NOMO-1 treated with dmso at 0.1 percent for 144 hours (cell line): ENCODE measurements around the gene ELMO2.

ENCODE experiments used
- DNase-seq: peaks from one replicate; lab custom pipeline; 2025; ENCODE audit not compliant: unreplicated experiment; lab: John Stamatoyannopoulos, UW

Gene ELMO2

DNA sequence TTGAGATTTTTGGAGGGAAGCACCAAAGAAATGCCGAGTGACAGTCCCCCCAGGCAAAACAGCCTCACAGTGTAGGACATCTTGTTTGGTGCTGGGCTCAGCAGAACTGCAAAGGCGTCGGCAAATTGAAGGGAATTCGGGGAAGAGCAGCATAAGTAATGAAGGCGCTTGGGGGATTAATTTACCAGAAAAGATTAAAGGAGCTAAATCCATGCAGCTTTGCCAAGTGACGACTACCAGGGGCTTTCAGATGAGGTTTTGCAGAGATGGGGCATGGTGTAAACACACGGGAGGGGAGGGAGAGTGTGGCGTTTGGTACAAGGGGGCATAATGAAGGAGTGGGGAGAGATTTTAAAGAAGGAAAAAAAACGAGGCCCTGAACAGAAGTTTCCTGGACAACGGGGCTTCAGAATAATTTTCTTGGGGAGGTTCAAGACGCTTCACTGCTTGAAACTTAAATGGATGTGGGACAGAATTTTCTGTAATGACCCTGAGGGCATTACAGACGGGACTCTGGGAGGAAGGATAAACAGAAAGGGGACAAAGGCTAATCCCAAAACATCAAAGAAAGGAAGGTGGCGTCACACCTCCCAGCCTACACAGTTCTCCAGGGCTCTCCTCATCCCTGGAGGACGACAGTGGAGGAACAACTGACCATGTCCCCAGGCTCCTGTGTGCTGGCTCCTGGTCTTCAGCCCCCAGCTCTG, 52.8 kb downstream of the ELMO2 start:
- DNase-seq: no peak

DNA sequence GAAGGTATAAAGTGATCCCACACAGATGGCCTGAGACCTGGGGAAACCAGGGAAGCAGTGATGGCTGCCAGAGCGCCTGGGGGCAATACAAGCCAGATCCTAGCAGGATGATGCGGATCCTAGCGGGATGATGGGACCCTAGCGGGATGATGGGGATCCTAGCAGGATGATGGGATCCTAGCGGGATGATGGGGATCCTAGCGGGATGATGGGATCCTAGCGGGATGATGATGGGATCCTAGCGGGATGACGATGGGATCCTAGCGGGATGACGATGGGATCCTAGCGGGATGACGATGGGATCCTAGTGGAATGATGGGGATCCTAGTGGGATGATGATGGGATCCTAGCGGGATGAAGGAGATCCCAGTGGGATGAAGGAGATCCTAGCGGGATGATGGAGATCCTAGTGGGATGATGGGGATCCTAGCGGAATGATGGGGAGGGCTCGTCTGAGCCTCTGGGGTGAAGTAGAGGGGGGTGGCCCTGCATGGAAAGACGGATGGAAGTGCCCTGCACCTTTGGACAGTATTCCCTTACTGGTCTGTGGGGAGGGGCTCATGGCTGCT, 54.0 kb downstream of the ELMO2 start:
- no peak for DNase-seq

DNA sequence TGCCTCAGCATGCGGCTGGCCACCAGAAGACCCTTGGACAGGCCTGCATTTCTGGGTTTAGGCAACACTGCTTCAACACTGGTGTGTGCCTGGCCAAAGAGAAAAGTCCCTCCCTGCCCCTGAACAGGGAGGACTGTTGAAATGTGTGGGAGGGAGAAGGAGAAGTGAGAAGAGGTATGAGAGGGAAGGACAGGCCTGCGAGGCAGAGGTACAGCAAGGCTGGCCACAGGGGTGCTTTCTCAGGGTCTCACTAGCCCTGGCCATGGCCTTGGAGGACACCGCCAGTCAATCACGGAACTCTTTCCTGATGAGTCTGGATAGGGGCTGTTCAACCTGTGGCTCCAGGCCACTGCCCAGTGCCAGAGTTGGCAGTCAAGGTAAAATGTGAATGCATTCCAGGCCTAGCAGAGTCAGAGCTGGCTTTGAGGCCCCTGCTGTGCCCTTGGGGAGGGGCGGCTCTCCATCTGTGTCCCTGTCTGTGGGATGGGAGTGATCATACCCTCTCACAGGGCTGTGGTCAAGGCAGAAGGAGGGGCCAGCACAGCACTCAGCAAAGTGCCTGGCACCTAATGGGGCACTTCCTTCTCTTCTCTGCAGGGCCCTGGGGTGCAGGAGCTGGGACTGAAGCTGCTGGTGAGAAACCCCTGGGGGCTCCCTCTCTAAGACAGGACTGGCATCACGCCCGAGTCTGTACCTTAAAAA, 54.9 kb downstream of the ELMO2 start:
- no peak for DNase-seq

DNA sequence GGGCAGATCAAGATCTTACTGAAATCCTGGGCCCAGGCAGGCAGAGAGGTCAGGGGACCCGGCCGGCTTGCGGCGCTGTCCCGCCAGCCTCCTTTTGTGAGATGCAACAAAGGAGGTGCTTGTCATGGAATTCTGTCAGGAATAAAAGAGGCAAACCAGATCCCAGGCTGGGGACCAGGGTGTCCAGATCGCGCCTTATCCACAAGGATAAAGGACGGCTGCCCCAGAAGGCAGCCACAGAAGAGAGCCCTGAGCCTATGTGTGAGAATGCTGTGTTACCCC, 55.5 kb downstream of the ELMO2 start:
- DNase-seq: no peak

DNA sequence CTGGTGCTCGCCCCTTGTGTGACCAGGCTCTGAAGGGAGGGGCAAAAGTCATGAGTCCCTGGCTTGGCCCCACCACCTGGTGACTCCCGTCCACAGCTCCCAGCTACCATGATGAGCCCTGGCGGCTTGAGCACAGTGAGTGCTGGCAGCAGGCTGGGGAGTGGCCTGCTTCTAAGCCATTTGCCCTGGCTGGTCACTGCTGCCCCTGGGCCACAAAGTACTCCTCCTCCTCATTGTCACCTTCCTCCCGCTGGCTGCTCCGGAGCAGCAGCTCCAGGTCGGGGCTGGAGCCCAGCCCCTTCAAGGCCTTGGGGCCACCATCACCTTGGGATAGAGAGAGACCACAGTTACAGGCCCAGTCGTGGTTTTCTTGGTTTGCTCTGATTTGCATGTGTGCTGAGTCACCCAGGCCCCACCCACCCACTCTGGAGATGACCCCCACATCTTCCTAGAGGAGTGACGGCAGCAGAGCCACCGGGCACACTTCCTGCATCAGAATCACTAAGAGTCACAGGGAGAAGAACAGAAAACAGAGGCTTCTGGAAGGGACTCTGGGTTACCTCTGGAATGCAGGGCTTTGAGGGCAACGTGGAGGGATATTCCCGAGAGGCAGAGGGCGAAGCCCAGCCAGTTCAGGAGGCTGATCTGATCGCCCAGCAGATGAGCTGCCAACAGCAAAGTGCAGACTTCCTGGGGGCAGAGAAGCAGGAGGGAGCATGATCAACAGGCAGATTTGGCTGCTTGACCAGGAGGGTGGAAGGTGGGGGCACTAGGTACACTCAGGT, 56.0 kb downstream of the ELMO2 start:
- no peak for DNase-seq

DNA sequence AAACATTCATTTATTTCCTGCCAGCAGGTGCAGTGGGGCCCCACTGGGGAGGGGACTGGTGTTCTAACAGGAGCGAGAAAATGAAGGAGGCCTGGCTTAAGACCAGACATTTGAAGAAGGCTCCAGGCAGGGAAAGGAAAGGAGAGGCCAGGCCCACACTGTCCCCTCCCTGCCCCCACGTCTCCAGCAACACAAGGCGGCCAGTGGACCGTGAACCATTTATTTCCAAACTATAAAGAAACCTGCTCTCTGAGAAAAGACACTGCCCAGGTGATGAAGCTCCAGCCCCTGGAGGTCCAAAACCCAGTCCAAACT, 56.7 kb downstream of the ELMO2 start:
- no peak for DNase-seq

DNA sequence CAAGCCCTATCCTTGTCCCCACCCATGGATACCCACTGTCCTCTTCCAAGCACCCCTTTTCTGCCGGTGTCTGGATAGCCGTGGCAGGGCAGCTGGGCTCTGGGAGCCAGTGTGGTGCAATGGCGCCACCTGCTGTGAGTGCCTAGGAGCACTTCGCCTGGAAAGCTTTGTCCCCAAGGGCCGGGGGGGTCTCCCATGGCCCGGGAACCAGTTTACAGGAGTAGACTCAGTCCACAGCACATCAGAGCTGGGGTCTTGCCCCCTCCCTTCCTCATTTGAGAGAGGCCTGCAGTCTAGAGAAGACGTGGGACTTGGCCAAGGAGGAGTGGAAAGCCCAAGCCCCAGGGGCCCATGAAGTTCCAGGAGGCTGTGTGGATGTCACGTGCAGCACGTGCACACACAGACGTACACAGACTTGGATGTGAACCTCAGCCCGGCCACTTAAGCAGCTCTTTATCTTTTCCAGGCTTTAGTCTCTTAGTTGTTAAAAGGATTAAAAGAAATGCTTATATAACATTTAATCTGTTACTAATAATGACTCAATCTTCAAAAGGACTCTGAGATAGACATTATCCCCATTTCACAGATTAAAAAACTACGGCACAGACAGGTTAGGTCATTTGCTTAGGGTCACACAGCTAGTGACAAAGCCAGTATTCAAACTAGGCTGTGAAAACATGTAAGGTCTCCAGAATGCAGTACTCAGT, 57.2 kb downstream of the ELMO2 start:
- no peak for DNase-seq

DNA sequence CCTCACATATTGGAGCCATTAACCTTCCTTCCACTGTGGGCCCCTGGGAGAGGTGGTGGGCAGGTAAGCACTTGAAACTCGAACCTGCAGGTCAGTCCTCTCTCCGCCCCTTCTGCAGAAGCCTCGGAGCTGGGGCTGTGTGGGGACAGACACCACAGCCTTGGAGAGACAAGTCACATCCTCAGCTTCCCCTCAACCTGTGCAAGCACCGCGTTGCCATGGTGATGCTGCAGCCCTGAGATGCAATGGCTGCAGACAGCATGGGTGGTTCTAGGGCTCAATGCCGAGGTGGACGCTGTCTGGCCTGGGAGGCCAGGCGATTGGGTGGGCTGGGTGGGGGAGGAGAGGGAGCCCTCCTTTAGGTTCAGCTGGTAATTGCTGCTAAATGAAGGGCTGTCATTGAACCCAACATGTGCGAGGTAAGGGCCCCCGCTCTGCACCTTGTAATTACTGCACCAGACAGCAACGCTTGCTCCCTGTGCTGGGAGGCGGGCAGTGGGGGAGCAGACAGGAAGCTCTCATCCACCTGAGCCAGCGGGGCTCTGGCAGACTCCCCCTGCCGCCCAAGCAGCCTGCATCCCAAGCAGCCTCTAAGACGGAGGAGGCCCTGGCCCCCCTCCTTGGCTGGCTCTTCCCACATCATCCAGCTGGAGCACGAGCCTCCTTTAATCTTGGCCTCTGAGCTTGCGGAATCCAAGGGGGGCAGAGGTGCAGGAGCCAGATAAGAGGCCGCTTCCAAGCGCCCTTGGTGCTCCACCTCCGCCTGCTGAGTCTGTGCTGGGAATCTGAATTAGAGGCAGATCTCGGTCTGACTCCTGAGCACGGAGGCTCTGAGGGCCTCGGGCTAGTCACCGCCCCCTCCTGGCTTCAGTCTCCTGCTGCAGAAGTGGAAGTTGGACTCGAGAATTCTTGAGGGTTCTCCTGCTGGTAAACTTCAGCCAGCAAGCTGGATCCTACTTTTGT, 58.3 kb downstream of the ELMO2 start:
- DNase-seq: no peak

DNA sequence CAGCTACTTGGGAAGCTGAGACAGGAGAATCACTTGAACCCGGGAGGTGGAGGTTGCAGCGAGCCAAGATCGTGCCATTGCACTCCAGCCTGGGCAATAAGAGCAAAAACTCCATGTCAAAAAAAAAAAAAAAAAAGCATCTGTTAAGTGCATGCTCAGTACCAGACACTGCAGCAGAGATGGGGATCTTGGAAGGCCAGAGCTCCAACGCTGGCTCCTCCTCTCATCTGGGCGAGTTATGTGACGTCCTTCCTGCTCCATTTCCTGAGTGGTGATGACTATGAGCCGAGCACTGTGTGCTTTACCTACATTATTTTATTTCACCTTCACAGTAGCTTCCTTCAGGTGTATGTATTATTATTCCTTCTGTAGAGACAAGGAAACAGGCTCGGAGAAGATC, 59.6 kb downstream of the ELMO2 start:
- DNase-seq: no peak

DNA sequence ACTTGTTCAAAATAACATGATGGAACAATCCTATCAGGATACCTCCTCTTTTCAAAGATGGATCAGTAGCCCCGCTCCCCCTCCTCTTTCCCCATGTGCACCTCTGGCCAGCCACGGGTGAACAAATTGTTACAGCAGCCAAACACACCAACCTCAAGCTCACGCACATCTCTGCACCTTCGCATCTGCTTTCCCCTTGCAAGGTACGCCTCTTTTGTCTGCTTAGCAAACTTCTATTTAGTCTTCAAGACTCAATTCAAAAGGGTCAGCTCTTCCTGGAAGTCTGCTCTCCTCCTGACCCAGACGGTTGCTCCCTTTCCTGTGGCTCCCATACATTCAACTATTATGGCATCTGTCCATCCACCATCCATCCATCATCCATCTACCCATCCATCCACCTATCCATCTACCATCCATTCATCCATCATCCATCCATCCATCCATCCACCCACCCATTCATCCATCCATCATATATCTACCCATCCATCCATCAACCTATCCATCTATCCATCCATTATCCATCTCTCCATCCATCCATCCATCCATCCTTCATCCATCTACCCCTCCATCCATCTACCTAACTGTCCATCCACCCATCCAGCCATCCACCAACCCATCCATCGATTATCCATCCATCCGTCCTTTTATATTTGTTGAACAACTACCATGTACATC, 61.8 kb downstream of the ELMO2 start:
- no peak for DNase-seq

DNA sequence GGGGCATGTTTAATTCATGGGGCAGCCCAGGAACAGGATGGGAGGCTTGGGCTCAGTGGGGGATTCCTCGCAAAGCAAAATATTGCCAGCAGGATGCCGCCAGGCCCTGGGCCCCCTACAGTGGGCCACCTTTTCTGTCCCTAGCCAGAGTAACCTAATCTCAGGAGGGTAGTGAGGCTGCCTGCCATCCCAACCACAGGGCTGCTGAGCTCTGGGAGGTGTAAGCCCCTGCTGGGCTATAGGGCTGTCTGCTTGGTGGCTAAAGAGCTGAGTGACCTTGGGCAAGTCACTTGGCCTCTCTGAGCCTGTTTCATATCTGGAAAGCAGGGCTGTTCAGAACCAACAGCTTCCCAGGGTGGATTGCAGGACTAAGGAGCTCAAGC, 62.4 kb downstream of the ELMO2 start:
- no peak for DNase-seq

DNA sequence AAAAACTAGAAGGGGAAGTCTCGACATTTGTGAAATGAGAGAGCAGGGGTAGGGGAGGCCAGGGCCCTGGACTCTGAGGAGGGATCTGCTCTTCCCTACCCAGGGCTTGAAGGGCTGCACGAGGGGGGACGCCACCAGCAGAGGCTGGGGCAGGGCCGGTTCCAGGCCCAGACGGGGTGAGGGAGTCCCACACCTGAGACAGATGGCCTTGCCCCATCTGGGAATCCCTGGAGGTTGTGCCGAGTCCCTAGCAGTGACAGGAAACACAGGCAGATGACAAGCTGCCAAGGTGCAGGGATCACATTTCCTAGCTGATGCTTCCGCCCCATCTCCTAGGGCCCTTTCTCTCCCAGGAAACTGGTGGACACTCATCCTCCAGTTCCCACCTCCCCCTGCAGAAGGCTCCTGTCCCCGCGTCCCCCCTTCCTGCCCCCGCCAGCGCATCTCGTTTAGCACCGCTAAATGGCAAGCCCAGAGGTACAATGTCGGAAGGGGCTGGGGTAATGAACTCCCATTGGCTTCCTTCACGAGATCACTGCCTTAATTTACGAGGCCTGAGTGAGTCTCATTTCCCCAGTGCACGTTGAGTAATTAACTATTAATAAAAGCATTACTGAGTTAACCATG, 63.0 kb downstream of the ELMO2 start:
- DNase-seq: no peak

DNA sequence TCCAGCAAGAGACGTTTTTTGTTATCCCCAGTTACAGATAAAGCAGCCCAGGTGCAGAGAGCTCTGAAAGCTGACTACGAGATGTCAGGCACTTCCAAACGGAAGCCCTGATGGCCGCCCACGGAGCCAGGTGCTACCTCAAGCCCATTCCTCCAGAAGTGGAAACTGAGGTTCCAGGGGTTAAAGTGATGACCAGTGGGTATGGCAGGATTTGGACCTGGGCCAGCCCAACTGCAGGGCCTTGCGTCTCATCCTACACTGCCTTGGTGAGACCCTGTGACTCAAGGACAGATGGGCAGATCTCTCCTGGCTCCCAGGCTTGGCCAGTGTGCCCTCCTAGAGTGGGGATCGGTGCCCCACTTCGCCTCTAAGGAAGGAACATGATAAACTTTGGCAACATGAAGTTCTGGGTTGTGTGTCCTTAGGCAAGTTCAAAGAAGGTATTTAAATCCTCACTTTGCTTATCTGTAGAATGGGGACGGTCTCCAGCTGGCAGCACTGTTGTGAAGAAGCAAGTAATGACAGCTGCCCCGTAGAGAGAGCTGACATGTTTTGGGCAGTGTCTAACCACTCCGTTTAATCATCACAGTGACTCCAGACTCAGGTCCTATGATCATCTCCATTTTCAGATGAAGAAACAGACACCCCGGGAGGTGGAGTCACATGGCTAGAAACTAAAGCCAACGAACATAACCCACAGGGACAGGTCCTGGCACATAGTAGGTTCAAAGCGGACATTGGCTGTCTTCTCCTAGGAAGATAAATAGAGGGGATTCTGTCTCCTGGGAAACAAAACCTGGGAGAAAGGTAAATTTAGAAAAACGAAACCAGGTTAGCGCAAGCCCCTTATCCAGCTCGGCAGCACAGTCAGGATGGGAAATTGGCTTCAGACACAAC, 63.7 kb downstream of the ELMO2 start:
- no peak for DNase-seq

DNA sequence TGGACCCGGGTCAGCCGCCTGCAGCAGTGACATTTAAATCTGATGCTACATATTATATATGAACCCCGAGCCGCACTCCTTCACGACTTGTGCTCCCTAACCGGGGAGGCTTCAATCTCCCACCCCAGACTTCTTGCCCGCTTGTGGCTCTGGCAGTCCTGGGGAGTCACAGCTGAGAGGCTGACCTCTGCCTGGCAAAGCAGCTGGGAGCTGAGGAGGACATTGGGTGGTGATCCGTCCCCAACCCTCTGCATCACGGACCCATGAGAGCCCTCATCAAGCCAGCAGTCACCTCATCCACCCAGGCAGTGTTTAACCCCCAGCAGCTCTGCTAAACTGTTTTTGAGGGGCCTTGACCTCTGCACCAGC, 64.4 kb downstream of the ELMO2 start:
- no peak for DNase-seq

DNA sequence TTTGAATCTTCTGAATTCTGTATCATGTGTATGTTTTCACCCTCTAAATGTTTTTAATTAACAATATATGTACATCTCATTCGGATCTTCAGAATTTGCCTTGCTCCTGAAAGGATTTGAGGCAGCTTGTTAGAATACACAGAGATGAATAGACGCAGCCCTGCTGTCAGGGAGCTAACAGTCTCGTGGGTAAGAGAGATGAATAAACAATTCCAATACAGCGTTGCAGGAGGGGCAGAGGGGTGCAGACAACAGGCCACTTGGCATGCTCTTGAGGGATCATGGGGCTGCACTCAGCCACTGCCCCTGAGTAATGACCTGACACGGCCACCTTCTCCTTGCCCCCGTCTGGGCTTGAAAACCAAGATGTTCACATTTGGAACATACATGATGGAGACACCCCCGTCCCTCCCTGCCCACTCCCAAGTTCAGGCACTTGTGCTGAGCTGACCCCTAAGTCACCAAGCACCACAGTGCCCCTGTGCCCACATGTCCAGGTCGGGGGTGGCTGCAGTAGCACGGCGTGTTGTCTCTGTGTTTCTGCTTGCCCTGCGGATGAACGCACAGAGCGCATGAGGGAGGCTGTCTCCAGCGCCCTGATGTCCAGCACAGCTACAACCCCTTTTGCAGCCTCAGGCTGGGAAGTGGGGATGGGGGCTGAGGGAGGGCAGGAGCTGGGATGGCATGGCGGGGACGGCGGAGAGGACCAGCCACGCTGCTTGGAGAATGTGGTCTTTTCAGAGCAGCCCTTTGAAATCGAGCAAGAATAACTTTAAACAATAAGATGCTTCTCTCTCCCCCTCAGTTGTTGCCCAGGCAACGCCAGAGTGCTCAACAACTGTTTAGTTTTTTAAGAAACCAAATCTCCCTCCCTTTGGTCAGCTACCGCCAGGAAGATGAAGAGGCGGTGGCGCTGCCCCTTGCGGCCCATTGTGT, 65.1 kb downstream of the ELMO2 start:
- no peak for DNase-seq

DNA sequence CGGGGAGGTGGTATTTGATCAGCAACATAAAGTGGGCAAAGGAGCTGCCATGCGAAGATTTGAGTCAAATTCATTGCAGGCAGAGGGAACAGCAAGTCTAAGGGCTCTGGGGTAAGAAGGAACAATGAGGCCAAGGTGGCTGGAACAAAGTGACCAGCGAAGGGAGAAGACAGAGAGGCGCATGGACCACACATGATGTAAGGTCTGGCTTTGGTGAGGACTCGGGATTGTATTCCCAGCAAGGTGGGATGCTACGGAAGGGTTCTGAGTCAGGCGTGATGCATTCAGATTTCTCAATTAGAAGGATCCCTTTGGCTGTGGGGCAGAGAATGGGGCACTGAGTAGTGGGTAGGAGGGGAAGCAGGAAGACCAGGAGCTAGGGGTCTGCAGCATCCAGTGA, 67.4 kb downstream of the ELMO2 start:
- DNase-seq: no peak

DNA sequence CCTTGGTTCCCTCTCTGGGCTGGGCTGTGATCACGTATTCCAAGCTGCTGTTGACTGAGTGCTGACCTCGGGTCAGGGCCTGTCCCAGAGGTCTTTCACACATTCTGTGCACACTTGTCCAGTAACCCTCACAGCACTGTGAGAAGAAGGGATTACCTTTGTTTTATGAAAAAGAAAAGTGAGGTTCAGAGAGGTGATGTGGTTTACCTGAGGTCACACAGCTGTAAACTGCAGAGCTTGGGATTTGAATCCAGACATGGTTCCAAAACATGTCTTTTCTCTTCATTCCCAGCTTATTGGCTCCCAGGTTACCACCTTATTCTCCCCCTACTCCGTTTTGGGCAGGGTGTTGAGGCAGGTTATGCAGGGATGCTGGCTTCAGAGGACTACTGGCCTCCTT, 69.7 kb downstream of the ELMO2 start:
- no peak for DNase-seq
